Stimulated activated CD4-positive, alpha-beta T cell treated with anti-CD3 and anti-CD28 coated beads, Interleukin-15, amount 100 ng/mL, for 24 hours (primary cell): ENCODE measurements around the gene ZFAND3.

ENCODE experiments used
- DNase-seq: peaks from one replicate; pipeline ENCODE4 v3.0.0-alpha.2; 2020

The ZFAND3 gene

DNA sequence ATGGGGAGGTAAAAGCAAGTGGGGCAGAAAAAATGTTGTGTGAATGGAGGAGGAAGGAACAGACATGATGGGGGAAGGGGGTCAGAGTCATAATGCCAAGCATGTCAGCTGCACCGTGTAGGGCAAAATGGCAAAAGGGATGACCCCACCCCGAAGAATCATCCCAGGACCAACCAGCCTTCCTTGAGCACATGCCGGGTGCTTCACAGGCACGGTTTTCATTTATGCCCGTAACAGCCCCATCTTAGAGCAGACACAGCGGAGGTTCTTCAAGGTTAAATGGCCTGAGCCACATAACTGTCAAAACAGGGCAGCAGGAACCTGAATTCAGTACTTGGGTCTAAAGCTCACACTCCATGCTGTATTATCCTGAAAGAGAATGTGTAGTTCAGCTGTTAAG is 322.2 kb downstream of the ZFAND3 start:
- DNase-seq: no peak

DNA sequence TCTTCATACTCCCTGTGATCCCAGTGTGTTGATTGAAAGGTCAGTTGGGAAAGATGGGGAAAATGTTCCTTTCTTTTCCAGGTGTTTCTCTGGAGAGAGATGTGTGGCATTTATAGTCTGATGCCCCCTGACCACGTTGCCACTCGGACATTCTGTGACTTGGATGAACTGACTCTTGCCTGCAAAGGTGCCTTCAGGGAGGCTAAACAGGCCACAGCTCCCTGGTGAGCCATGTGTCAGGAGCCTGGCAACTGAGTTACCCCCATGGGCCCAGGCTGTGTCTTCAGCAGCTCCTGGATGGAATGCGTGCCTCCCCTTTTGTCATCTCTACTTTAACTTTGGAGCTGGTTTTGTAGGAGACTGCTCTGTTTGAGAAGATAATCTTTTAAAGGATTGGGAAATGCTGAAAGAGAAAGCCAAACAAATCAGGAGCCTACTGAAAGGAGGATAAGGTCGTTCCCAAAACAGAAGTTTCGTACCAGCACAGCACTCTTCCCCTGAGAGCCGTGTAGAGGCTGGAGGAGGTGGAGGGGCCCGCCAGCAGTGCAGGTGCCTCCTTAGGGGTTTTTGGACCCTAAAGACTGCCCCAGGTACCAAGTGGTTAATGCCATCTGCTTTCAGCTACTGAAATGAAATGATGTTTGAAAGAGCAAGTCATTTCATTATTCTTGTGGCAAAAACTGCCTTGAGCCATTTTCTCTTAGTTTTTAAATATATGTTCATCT is 322.8 kb downstream of the ZFAND3 start:
- DNase-seq: no peak

DNA sequence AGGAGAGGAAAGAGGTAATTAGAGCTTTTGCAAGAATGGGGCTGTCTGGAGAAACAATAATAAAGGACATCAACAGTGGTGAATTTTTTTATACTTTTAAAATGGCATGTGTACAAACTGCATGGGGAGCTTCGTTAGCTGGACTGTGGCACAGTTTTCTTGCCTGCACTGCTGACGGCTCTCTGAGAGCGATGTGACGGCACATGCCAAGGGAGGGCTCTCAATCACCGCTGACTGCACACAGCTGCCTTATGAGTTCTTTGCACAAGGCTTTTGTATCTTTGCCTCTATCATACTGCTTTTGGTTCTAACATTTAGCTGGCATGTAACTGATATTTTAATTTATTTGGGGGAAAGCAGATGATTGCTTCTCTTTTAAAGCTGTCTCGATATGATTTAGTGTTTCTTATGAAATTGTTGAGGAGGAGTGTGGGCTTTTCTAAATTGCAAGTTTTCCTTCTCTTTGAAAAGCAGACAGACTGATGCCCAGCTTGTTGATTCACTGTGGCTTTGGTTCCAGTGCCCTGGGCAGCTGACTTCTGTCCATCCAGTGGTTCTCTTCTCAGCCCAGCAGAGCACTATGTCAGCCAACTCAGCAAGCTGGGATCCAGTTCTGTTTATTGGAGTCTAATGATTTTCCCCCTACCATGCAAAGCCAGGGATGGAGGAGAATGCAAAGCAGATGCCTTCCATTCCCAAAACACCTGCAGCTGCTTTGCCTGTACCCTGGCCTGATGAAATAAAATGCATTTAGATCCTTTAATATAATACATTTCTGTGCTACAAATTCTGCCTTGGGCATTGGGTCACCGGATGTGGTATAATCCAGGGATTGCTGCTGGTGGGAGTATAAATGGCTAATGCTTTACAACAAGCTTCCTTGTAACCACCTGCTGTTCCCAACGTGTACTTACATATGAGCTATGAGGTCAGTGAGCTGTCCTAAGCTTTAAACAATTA is 323.9 kb downstream of the ZFAND3 start:
- no peak for DNase-seq

DNA sequence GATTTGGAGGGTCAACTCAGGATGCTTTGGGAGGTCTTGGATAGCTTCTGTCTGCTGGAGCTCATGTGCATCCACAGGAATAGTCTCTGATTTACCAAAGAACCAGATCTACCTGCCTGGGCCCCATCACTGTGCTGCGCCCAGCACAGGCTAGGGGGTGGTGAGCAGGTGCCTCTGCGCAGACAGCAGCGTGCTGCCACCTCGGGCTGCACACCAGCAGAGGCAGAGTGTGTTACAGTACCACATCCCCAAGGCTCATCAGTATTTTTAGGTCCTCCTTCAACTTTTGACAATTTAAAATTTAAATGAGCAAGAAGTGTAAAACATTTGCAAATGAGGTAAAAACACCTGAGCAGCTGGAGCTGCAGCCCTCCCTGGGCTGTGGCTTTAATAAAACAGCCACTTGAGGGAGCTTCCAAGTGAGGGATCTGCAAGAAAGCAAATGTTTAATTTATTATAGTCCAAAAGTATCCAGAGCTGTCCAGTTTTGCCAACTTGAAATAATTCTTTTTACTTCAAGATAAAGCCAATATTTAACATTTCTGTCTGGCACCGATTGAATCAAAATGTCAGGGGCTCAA is 324.9 kb downstream of the ZFAND3 start:
- no peak for DNase-seq

DNA sequence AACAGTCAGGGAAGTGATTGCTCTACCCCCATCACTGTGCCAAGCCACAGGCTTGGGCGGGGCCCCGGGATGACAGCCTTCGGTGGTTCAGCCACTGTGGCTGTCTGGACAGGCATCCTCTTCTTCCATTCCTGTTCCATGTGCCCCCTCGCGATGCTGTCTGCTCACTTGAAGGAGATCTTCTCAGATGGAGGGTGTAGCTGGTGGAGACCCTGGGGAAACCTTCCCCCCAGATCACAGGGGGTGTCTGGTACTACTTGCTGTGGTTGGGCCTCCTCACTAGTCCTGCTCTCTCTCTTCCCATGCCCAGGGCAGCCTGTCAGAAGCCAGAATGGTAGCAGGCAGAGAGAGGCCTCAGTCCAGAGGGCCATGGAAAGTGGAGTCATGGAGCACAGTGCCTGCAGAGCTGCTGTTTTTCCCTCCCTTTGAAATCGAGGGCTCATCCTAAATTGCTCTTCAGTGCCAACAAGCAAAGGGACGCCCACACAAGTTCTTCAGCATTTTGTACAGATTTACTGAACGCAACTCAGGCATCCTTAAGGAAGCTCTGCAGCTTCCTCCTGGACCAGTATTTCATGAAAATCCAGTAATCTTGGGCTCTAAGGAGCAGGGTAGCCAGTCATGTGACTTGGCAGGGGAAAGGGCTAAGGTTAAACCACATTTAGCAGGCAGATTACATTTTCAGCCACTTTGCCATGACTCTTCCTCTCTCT is 326.6 kb downstream of the ZFAND3 start:
- DNase-seq: no peak

DNA sequence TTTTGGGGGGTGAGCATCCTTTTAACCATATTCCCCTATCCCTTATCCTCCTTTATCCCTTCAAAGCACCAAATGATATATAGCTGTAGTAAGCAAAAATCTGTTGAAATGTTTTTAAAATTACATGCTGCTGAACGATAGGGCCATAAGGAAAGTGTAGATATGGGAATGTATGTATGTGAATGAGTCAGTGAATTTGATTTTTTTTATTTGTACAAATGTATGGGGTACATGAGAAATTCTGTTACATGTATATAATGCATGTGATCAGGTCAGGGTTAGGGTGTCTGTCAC is 327.2 kb downstream of the ZFAND3 start:
- DNase-seq: no peak

DNA sequence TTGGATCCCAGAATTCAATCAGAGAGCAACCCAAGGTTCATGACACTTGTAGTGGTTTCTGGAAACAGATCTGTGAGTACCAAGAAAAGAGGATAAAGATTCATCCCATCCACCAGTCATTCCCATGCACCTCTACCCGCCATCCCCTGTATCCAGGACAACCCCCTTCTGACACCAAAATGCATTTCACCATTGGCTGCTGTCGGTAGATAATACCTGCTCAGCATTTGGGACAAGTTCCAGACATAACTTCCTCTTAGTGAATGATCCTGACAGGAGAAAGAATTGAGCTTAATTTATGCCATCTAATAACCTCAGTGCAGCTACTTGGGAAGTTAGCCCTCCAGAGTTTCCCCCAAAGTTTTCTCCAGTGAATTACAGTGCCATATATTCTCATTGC is 329.1 kb downstream of the ZFAND3 start:
- no peak for DNase-seq

DNA sequence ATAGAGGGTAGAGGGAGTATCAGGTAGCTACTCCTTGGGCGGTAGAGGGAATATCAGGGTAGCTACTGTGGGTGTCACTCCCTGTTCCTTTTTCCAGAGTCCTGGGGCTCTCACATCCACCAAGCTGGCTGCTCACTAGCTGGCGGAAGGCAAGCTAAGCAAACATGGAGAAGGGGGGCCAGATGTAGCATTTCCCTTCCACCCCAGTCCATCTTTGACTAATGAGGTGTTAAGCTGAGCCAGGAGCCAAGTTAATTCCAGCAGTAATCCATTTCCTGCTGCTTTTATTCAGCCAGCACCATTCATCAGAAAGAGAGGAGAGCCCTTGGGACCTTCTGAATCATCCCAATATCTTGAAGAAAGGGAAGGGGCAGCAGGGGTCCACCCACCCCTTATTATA is 330.0 kb downstream of the ZFAND3 start:
- DNase-seq: no peak

DNA sequence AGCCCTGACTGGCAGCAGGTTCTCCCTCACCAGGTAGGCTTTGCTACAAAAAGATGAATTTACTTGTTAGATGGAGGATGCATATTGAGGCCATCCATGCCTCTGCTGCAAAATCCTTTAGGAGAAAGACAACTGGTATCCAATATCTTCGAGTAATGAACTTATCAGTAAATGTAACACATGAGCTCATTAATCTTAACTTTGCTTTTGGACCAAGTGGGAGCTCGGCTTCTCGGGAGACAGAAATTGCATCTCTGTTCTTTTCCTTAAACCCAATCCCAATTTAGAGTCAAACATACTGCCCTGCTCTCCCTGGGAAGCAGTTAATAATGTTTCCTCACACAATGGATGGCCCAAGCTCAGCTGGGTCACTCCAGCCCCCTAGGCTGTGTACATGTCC is 330.5 kb downstream of the ZFAND3 start:
- DNase-seq: no peak

DNA sequence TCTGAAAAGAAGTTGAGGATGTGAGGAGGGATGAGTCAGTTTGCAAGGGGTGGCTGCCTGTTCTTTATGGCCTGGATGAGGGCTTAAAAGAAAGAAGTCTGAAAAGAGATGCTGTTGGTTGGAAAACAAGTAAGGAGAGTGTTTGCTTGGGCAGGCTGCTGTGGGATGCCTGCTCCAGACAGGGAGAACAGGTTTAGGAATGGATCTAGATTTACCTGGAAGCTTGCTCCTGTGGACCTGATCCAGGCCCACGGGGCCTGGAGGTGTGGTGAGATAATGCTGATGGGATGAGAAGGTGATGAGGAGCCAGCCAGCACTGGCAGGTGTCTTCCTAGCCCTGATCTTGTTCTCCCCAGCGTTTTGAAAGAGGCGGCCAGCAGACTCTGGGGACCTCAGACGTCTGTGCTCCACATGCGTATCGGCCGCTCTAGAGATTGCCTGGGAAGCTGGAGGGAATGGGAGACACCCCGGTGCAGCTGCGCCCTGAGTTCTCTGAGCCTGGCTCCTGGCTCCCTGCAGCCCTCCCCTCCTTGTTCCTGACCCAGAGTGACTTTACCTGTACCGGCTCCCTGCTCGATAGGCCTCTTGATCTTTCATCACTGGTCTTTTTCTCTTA is 331.3 kb downstream of the ZFAND3 start:
- DNase-seq: no peak

DNA sequence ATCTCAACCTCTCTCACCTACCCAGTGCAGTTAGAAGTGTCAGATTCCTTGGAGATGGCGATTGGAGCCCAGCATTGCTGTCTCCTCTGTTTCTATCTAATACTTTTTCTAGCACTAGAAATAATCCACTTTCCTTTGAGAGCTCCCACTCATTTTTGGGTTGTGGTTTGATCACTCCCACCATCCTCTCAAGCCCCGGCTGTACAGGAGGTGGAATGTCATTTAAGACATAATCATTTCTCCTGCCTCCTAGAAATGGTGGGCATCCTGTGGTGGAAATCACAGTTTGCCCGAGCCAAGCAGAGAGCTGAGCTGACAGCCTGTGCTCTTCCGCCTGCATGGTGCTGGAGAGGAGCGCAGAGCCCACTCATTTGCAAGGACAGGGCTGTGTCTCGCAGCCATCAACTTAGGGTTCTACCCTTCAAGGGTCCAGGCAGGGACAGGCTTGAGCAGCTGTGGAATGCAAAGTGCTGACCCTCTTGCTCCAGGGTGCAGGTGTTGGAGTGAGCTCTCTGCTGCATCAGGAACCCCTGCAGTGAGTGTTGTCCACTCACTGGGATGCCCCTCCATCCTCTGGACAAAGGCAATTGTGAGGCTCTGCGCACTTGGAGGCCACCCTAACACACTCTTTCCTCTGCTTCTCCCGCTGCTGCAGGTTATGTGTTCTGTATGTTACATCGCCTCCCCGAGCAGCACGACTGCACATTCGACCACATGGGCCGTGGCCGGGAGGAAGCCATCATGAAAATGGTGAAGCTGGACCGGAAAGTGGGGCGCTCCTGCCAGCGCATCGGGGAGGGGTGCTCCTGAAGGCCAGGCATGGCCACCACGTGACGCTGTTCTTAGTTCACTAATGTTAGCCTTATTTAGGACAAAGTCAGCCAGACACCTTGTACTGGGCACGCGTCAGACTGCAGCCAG is 332.3 kb downstream of the ZFAND3 start:
- DNase-seq: no peak

DNA sequence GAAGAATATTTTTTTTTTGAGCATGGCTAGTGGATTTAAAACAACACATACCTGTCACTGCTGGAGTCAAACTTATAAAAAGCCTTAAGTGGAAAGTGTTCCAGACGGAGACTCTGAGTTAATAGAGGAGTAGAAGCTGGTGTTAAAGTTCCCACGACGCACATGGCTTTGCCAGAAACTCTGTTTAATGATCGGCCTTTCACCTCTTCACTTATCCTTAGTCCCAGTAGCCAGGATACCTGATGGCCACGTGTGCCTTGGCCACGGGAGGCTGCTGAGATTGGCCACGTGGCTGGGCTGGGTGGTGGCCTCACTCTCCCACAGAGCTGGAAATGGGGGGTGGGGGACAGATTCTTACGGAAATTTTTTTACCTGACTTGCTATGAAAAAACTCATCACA is 333.1 kb downstream of the ZFAND3 start:
- DNase-seq: no peak

DNA sequence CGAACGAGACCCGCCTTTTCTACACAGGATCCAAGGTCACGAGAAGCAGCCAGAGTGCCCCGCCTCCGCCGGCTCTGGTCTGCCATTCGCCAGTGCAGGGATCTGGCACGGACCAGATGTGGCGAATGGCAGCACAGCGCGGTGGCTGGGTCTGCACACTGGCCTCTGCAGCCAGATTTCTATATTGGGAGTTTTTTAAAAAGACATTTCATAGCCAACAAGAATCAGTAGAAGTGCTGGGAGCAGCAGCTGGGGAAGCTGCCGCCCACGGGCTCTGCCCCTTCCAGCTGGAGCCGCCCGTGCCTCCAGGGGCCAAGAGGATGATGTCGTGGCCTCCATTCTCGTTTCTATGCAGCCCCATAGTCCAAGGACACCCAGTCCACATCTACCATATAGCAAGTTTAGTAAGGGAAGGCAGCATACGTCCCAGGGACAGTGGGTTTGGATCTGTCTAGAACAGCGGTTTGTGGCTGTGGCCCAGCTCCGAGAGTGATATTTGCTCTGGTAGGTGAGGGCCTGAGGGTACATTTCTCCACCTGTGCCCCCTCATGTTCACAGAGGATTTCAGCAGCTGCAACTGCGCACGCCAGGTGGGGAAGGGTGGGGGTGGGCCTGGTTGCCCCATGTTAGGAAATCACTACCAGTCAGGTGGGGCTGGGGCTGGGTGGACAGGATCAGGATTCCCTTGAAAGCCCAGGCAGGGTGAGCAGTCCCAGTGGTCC is 333.7 kb downstream of the ZFAND3 start:
- no peak for DNase-seq

DNA sequence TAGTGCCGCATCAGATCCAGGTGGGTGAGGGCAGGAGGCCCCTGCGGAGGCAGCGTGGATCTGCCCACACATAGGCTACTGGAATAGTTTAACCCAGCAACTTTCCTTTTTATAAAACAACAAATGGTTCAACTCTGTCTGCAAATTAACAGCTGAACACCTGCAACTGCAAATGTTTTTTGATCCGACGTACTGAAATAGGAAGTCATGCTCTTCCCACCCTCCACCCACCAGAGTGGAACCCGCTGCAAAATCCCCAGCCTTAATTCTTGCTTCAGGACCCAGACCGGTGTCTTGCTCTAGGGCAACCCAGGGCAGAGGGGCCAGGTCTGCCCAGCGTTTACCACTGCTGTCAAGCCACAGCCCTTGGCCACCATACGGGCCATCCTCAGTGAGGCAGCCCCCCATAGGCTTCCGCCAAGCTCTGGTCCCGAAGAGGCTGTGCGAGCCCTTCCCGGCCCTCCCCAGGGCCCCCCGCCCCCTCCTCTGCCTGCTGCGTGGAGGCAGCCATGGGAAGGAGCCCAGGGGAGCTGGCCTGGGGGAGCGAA is 334.3 kb downstream of the ZFAND3 start:
- no peak for DNase-seq

DNA sequence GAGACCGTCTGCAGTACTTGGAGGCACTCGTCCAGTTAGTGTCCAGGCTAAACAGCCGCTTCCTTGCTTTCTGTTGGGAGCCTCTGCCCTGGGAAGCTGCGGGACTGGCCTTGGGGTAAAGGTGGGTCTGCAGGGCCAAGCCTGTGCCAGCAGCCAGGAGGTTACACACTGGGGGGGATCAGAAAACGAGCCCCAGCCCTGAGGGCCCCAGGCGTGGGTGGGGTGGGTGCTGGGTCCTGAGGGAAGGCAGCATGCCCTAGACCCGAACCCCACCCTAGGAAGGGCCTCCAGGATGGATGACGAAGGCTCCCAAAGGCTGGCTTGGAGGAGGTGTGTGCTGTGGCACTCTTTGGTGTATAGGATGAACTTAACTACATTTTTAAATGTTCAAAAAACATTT is 335.2 kb downstream of the ZFAND3 start:
- DNase-seq: no peak

DNA sequence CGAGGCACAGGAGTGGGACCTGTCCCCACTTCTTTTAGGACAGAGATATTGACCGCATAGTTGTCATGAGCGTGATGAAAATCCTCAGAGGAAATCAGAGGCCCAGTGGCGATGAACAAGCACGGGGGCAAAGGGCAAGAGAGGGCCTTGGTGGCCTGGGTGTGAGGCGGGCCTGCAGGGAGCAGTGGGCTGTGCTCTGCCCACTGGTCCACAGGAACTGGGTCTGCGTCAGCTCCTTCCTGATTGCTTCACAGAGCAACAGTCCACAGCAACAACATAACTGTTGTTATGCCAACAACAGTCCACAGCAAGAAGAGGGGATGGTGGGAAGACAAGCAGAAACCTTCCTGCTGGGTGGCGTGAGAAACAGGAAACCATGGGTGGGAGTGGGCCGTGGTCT is 335.6 kb downstream of the ZFAND3 start:
- DNase-seq: no peak

DNA sequence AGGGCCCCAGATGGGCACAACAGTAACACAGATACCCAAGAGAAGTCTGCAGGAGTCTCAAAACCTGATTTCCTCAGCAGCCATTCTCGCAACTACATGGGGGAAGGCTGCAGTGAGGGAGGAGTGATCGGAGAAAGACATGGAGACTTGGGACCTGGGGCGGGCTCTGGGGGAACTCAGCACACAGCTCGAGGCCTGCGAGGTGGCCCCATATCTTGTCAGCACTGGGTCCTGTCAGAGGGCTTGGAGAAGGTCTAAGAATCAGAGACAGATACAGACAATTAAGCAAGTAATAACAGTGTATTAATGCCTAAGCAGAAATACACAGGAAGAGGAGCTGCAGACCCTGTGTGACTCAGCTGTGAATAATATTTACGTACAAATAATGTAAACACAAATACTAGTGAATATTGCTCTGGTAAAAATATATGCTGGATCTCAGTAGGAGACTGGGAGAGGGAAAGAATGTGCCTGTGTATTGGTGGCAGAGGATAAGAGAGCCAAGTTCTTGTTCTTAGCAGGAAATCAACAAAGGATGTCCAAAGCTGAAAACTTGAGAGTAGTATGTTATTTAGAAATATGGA is 336.2 kb downstream of the ZFAND3 start:
- no peak for DNase-seq

DNA sequence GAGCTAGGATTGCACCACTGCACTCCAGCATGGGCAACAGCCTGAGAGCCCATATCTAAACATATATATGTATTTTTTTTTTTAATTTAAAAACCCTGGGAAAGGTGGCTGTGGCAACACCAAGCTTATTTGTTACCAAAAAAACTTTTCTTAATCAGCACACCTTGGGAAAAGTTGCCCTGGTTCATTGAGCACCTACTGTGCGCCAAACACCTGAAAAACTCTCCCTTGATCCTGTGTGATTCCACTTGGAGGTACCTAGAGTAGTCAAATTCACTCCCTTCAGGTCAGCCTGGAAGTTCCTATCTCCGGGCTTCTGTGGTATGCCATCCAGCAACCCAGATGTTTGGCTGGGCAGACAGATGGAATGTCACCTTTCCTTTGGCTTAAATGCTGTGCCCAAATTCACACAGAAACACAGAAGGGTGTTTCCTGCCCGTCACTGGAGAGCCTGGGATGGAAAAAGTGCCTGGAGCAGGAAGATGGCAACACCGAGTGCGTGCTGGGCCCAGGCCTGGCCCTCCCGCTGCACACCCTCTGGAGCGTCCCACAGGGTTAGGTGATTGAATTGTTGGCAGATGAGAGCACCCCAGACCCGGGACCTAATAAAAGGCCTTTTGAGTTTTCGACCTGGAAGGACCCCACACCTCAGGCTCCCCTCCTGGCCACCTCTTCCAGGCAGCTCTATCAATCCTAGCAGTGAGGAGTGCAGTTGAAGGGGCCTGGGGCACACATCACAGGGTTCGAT is 337.5 kb downstream of the ZFAND3 start:
- no peak for DNase-seq

DNA sequence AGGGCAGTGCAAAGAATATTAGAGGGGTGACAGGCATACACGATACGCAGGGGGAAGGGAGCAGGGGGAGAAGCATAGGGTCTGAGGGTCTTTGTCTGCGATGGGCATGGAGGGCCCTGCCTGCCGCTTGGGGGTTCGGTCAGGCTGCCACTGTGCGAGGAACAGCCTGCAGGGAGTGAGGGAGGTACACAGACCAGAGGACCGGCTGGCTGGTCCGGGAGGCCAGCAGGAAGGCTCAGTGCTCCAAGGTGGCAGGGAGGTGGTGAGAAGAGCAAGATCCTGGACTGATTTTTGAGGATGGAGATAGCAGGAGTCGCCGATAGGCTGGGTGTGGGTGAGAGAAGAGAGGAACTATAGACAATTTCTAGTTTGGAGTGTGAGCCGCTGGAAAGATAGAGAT is 338.4 kb downstream of the ZFAND3 start:
- DNase-seq: no peak
